Chondrocyte (in vitro differentiated cells): ENCODE data around the gene NUDT5. TPM values are rescaled to one million over a fixed set of nuclear protein-coding genes. Genes with fewer than 3 reads are reported as not detected.

Source experiments
- DNase-seq: peaks from one replicate; pipeline ENCODE4 v3.0.0; 2021; ENCODE audit warnings: mixed read lengths, low spot score
- H3K27ac Mint-ChIP-seq: one replicate; pipeline ENCODE4 v1.8.0; 2021; ENCODE audit warnings: mild to moderate bottlenecking, moderate library complexity, mixed read lengths; ENCODE audit not compliant: unreplicated experiment
- H3K27me3 Mint-ChIP-seq: 2 replicates; pipeline ENCODE4 v1.8.0; 2021; ENCODE audit warnings: low read depth, mixed read lengths
- H3K36me3 Mint-ChIP-seq: 2 replicates; pipeline ENCODE4 v1.8.0; 2021; ENCODE audit warnings: low read depth, mixed read lengths
- H3K4me1 Mint-ChIP-seq: 2 replicates; pipeline ENCODE4 v1.8.0; 2021; ENCODE audit warnings: low read depth, mild to moderate bottlenecking, mixed read lengths
- H3K4me3 Mint-ChIP-seq: one replicate; pipeline ENCODE4 v1.8.0; 2021; ENCODE audit warnings: mild to moderate bottlenecking, moderate library complexity, mixed read lengths; ENCODE audit not compliant: unreplicated experiment
- H3K9me3 Mint-ChIP-seq: 2 replicates; pipeline ENCODE4 v1.8.0; 2021; ENCODE audit warnings: low read depth, mixed read lengths
- total RNA-seq: library from RNA; stranded (reverse); gene quantifications from 3 replicates; pipeline ENCODE4 v1.2.1, GENCODE V29; 2021
- TF ChIP-seq, protein P1 (sequence below): fragments of 200-600 bp; sonication (generic); IDR thresholded peaks from 2 replicates; pipeline ENCODE4 v1.5.0; 2021; ENCODE audit warnings: antibody characterized with exemption, mild to moderate bottlenecking, moderate library complexity

The NUDT5 gene
- total RNA-seq, 1 donor from 2014 or later, result 43.9 TPM

DNA sequence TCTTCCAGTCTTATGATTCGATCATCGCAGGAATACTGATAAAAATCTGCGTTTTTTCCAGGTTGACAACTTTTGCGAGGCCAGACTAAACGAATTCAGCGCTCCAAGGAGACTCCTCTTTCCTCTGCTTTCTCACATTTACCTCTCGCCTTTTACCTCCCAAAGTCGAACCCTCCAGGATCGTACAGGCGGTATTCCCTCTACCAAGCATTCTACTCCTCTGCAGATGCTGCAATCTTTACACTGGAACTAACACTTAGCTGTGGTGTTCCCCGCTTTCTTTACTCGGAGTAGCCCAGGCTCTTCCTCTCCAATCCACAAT, 449 bp downstream of the NUDT5 start:
- Mint-ChIP-seq H3K4me1 (peaks cover 48% of the 10 kb centered on the region), H3K27ac (peak overlapping the region; percentile 99), H3K4me3 (peak overlapping the region; percentile 92), H3K27me3 (no peaks in the 10 kb centered on the region), H3K9me3 (no peaks in the 10 kb centered on the region), H3K36me3 (peaks cover 6% of the 10 kb centered on the region)
- TF ChIP-seq, protein P1, sequence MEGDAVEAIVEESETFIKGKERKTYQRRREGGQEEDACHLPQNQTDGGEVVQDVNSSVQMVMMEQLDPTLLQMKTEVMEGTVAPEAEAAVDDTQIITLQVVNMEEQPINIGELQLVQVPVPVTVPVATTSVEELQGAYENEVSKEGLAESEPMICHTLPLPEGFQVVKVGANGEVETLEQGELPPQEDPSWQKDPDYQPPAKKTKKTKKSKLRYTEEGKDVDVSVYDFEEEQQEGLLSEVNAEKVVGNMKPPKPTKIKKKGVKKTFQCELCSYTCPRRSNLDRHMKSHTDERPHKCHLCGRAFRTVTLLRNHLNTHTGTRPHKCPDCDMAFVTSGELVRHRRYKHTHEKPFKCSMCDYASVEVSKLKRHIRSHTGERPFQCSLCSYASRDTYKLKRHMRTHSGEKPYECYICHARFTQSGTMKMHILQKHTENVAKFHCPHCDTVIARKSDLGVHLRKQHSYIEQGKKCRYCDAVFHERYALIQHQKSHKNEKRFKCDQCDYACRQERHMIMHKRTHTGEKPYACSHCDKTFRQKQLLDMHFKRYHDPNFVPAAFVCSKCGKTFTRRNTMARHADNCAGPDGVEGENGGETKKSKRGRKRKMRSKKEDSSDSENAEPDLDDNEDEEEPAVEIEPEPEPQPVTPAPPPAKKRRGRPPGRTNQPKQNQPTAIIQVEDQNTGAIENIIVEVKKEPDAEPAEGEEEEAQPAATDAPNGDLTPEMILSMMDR, result no peak
- DNase-seq, result no peak

DNA sequence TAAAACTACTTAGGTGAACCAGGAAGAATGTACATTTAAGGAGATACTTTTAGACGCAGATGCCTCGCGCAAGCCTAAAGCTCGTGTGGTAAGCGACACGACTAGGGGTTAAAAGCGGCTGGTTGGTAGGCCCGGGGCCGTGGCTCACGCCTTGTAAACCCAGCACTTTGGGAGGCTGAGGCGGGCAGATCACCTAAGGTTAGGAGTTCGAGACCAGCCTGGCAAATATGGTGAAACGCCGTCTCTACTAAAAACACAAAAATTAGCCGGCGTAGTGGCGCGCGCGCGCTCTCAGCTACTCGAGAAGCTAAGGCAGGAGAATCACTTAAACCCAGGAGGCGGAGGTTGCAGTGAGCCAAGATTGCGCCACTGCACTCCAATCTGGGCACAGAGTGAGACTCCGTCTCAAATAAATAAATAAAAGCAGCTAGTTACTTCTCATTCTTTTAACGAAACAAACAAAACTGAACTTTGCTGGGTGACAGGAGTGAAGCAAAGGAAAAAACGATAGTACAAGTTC, 879 bp downstream of the NUDT5 start:
- H3K9me3 Mint-ChIP-seq, result no peaks in the 10 kb centered on the region
- TF ChIP-seq, protein P1, result no peak
- H3K36me3 Mint-ChIP-seq, result peaks cover 6% of the 10 kb centered on the region
- no peak for DNase-seq
- no peaks in the 10 kb centered on the region for H3K27me3 Mint-ChIP-seq
- H3K27ac Mint-ChIP-seq, result peak overlapping the region; percentile 99
- H3K4me1 Mint-ChIP-seq, result peaks cover 52% of the 10 kb centered on the region
- H3K4me3 Mint-ChIP-seq, result peak overlapping the region; percentile 92

DNA sequence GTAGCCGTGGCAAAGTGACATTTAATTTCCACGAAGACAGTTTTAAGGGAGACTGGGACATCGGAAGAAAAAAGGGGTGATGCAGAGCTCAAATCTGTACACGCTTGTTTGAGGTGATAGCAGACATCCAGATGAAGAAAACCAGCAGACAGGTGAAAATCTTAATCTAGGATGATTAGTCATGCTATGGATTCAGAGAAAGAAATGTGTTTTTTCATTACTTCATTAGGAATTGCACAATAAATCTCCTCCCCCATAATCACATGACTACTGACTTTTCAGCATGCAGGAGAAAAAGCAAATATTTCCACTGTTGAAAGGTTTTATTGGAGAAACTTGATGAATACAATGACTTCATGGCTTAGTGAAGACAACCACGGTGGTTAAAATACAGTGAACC, 2.5 kb downstream of the NUDT5 start:
- Mint-ChIP-seq H3K36me3 (peaks cover 3% of the 10 kb centered on the region), H3K27ac (no peak overlapping the region), H3K4me3 (no peak overlapping the region), H3K4me1 (peaks cover 55% of the 10 kb centered on the region), H3K27me3 (no peaks in the 10 kb centered on the region), H3K9me3 (no peaks in the 10 kb centered on the region)
- TF ChIP-seq, protein P1, result no peak
- no peak for DNase-seq

DNA sequence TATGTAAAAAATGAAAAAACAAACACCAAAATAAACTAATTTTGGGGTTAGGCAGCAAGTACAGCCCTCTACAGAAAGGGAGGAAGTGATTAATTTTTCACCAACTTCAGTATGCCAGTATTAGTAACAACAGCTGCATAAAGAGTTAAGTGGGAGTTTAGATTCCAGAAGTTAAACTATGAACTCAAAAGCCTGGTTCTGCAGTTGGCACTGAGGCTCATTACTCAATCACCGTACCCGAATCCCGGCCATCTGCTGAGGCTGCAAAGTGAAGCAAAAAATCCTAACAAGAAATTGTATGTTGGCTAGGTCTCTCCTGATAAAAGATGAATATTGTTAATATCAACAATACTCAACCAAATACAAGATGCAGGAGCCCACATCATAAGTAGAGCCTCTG, 4.0 kb downstream of the NUDT5 start:
- Mint-ChIP-seq H3K9me3 (no peaks in the 10 kb centered on the region), H3K27ac (no peak overlapping the region), H3K4me1 (peaks cover 42% of the 10 kb centered on the region), H3K27me3 (no peaks in the 10 kb centered on the region), H3K36me3 (peaks cover 8% of the 10 kb centered on the region), H3K4me3 (no peak overlapping the region)
- TF ChIP-seq, protein P1, result no peak
- DNase-seq, result no peak

DNA sequence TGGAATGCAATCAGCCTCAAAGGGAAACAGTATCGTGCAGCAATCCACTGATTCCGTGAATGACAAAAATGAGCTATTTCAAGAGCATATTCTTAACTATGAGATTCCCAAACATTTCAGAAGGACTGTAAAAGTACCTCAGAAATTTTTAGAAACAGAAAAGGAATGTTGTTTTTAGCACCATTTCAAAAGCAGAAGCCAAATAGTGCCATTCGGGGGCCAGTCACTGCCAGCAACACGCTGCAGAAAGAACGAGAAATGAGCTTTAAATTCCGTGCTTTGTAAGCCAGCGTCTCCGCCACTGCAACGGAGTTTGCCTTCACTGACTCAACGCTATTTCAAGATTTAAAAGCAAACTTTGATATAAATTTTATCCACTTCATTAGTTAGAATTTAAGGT, 6.3 kb downstream of the NUDT5 start:
- TF ChIP-seq, protein P1, result no peak
- H3K36me3 Mint-ChIP-seq, result peaks cover 22% of the 10 kb centered on the region
- H3K9me3 Mint-ChIP-seq, result no peaks in the 10 kb centered on the region
- H3K4me3 Mint-ChIP-seq, result peak overlapping the region; percentile 33
- no peak for DNase-seq
- peak overlapping the region; percentile 33 for H3K27ac Mint-ChIP-seq
- H3K4me1 Mint-ChIP-seq, result peaks cover 32% of the 10 kb centered on the region
- no peaks in the 10 kb centered on the region for H3K27me3 Mint-ChIP-seq
